Hepatocyte (in vitro differentiated cells): ENCODE data around the gene SYNJ2.

Experiments used
- CTCF ChIP-seq: fragments of 200-600 bp; sonication (generic); IDR thresholded peaks from 2 replicates; pipeline ENCODE4 v1.5.1; 2016; ENCODE audit warnings: antibody characterized with exemption, mild to moderate bottlenecking; ENCODE audit not compliant: poor library complexity
- EZH2 ChIP-seq: fragments of 200-600 bp; sonication (generic); IDR thresholded peaks from 2 replicates; pipeline ENCODE4 v1.6.1; 2016; ENCODE audit warnings: antibody characterized with exemption, mild to moderate bottlenecking, borderline replicate concordance
- EZH2phosphoT487 ChIP-seq: fragments of 200-600 bp; sonication (generic); IDR thresholded peaks from one replicate; pipeline ENCODE4 v1.6.1; 2018; ENCODE audit warnings: antibody characterized with exemption, mild to moderate bottlenecking, low read depth, moderate library complexity; ENCODE audit not compliant: unreplicated experiment, severe bottlenecking

- TF ChIP-seq CTCF = no peak
- no peak for TF ChIP-seq EZH2phosphoT487
- TF ChIP-seq EZH2 = no peak
These were observed 99.9 kb downstream of the SYNJ2 start for GRCh38 chr6:158081657-158081935.
